GM19438 (cell line): Measurements from ENCODE around the gene MYH14.

Experiments
- ATAC-seq: cut with Tn5 transposase; IDR thresholded peaks from one replicate; pipeline ENCODE4 v1.9.1; 2021; ENCODE audit warnings: low read depth; ENCODE audit not compliant: unreplicated experiment

The MYH14 gene

GRCh38 chr19:50192463-50193211 lies 10.8 kb upstream of the MYH14 start:
- no peak for ATAC-seq

DNA sequence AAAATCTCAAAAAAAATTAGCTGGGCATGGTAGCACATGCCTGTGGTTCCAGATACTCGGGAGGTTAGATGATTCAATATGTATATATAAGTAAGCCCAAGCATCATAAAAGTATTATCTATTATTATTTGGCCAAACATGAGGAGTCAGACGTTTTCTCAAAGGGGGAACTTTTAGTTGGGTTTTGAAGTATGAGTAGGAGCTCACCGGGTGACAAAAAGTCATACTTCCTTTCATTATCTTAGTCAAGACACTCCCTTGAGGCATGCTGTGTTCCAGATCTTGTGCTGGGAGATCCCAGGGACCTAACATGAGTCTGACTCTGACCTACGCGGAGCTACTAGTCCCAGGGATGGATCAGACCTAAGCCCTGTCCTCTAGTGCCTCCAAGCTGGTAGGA lies 8.2 kb upstream of the MYH14 start:
- no peak for ATAC-seq

DNA sequence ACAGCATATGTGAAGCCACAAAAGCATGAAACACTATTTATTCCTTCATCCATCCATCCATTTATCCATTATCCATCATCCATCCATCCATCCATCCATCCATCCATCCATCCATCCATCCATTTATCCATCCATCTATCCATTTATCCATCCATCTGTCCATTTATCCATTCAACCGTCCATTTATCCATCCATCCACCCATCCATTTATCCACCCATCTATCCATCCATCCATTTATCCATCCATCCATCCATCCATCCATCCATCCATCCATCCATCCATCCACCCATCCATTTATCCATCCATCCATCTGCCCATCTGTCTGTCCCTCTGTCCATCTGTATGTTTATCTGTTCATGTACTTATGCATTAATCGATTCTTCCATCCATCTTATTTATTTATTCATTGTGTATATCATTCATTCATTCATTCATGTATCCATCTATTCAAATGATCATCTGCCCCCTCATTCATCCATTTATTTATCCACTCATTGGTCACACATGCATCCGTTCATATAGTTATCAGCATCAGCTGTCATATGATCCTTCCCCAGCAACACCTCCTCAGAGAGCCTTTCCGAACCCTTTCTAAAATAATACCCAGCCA lies 7.0 kb upstream of the MYH14 start:
- ATAC-seq = no peak

- no peak for ATAC-seq
Observed at GRCh38 chr19:50197348-50197747, 6.1 kb upstream of the MYH14 start.

DNA sequence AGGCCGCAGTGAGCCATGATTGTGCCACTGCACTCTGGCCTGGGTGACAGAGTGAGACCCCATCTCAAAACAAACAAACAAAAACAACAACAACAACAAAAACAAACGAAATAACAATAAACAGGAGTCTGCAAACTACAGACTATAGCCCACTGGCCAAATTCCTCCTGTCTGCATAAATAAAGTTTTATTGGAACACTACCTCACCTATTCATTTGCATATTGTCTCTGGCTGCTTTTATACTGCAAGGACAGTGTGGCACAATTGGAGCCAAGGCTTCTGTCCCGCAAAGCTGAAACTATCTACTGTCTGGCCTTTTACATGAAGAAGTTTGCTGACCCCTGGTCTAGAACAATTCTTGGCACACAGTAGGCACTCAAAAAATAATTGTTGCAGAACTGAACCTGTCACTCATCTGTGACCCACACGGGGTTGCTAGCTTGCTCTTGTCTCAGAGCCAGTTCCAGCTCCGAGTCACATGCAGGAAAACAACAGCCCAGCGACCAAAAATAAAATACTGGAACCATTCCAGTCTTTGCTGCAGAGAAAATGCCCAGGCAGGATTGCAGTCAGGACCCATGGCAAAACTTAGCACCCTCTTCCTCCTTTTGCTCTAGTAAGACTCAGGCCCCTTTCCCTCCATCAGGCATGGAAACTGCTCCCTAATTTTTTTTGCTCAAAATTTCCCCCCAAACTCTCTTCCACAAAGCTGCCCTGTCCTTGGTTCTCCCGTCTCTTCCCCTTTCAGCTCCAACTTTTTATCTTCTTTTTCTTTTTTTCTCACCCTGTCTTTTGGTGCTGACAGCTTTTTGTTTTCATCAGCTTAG lies 4.8 kb upstream of the MYH14 start:
- ATAC-seq = no peak

DNA sequence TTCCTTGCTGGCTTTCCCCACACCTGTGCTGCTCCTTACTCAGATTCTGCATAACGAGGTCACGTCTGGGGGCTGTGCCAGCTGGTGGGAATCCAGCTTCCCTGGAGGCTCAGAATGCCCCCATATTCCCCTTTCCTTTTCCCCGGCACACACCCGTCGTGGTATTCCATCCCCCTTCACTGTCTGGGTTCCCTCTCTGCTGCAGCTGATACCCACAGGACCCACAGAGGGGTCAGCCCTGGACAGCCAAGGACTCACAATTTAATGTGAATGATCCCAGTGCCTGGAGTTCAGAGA lies 4.2 kb upstream of the MYH14 start:
- ATAC-seq = no peak

DNA sequence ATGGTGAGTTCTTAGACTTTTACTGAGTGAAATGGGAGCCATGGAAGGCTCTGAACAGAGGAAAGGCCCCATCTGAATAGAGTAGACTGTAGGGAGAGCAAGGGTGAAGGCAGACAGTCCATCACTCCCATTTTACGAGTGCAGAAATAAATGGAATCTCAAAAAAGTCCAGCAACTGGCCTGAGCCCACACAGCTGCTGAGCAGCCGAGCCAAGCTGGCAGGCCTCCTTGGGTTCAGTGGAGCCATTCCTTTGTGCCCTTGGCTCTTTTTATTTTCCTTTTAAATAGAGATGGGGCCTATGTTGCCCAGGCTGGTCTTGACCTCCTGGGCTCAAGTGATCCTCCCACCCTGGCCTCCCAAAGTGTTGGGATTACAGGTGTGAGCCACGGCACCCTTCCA lies 1.0 kb upstream of the MYH14 start:
- no peak for ATAC-seq

GRCh38 chr19:50202962-50203280 lies 501 bp upstream of the MYH14 start:
- no peak for ATAC-seq

DNA sequence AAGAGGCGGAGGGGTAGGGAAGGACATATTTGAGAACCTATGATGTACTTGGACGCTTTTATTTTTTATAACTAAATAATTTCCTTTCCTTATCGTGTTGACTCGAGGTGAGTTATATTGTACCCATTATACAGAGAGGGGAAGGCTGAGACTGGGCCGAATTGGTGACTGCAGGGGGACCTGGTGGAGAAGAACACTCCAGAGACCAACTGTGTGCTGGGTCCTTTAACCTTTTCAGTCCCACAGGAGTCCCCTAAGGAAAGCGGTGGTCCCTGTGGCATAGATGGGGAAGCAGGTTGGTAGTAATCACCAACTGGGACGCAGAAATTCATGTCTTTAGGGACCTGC lies 633 bp downstream of the MYH14 start:
- ATAC-seq = no peak

DNA sequence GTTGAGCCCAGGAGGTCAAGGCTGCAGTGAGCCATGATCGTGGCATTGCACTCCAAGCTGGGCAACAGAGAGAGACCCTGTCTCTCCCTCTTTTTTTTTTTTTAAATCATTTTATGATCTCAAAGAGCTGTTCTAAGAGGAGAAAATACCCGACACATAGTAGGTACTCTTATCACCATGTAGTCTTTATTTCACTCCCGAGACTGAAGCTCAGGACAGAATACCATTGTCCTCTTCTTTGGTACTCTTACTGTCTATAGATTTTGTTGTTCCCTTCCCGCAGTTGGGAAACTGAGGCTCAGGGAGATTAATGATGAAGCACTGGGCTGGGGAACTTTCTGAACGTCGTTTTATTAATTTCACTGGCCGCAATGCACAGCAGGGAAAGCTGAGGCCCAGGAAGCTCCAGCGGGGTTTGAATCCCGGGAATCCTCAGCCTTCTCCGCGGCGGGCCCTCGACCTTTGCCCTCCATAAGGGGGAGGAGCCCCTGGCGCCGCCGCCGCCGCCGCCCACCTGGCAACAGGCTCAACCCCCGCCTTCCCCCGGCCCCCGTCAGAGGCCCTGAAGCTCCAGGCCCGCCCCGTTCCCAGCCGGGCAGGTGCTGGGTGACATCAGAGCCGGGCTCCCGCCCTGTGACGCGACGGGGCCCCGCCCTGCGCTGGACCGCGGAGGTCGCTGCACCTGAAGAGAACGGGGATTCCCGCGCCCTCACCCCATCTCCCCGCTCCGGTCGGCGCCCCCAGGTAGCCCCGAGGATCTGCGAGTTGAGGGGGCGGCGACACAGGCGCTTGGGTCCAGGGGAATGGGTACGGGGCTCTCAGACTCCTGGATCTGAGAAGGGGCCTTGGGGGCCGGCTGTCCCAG lies 1.6 kb downstream of the MYH14 start:
- no peak for ATAC-seq

DNA sequence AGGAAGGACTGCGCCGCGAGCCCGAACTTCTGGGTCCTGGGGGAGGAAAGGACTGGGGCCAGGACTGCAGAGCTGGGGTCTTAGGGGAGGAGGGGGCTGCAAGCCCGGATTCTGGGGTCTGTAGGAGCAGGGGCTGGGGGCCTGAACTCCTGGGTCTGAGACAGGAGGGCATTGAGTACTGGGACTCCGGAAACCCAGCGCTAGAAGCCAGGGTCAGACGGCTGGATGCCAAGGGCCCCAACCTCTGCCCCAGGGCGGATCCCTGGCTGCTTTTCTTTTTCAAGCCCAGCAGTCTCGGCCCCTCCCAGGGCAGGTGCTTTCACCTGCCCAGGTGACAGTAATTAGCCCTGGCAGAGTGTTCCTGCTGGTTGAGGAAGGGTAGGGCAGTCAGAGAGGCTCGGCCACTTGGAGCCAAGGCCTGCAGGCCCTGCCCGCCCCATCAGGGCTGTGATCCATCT lies 2.3 kb downstream of the MYH14 start:
- no peak for ATAC-seq

GRCh38 chr19:50206191-50206590 lies 2.8 kb downstream of the MYH14 start:
- ATAC-seq = no peak

GRCh38 chr19:50207730-50208129 lies 4.3 kb downstream of the MYH14 start:
- ATAC-seq = no peak

DNA sequence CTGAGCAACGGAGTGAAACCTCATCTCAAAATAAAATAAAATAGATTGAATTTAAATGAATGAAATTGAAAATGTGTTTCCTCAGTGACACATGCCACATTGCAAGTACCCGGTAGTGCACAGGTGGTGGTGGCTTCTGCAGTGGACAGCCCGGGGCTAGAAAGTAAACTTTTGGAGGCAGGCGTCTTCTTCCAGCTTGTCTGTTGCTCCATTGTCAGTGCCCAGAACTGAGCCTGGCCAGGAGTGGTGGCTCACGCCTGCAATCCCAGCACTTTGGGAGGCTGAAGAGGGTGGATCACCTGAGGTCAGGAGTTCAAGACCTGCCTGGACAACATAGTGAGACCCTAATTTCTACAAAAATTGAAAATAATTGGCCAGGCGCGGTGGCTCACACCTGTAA lies 5.7 kb downstream of the MYH14 start:
- no peak for ATAC-seq

DNA sequence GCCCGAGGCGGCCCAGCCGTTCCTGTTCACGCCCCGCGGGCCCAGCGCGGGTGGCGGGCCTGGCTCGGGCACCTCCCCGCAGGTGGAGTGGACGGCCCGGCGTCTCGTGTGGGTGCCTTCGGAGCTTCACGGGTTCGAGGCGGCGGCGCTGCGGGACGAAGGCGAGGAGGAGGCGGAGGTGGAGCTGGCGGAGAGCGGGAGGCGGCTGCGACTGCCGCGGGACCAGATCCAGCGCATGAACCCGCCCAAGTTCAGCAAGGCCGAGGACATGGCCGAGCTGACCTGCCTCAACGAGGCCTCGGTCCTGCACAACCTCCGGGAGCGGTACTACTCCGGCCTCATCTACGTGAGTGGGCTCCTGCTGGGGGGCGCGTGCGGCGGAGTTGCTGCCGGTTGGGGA lies 7.0 kb downstream of the MYH14 start:
- ATAC-seq = no peak

DNA sequence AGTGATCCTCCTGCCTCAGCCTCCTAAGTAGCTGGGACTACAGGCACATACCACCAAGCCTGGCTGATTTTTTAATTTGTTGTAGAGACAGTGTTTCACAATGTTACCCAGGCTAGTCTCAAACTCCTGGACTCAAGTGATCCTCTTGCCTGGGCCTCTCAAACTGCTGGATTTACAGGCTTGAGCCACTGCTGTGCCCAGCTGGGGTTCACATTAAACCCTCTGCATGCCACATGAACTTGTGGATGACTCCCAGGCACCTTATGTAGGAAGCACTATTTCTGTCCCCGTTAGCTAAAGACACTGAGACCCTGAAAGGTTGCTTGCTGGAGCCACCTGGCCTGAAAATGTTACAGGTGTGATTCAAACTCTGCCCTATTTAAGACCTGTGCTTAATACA lies 10.5 kb downstream of the MYH14 start:
- no peak for ATAC-seq

- ATAC-seq = no peak
Observed at GRCh38 chr19:50214699-50215543, 11.5 kb downstream of the MYH14 start.

- no peak for ATAC-seq
Observed at GRCh38 chr19:50215820-50216219, 12.4 kb downstream of the MYH14 start.

GRCh38 chr19:50221087-50221486 lies 17.7 kb downstream of the MYH14 start:
- ATAC-seq = no peak
